ENCODE results near the gene DNAJC5G. TPM values are rescaled to one million over a fixed set of nuclear protein-coding genes. Genes with fewer than 3 reads are reported as not detected.

The DNAJC5G gene
- total RNA-seq, 1 experiment from 2014 or later = 0.37 TPM

DNA sequence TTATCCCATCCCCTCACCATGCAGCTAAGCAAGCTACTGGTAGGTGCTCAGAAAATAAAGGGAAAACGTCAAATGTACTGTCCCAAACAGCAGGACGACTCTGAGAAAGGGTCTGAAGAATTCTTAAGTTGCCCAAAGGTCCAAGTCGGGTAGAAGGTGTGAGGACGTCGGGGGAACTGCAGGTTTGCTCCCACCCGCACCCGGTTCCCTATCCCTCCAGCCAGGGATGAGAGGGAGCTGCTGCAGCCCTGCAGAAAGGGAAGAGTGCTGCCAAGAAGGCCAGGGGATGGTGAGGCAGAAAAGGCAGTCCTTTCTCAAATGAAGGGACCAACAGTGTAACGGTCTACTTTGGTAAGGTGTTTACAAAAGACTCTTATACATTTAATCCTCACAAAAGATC lies 39.9 kb downstream of the DNAJC5G start:
- no peaks in the 10 kb centered on the region for H3K79me2 ChIP-seq (ENCODE audit: insufficient read depth, low read length)
- H3K23ac ChIP-seq (ENCODE audit: insufficient read length, low read depth, low read length) = no peak overlapping the region
- no peak overlapping the region for H3T11ph ChIP-seq (ENCODE audit: low read length)
- no peak overlapping the region for H3K4ac ChIP-seq (ENCODE audit: low read depth, low read length)
- H3K27me3 Mint-ChIP-seq (ENCODE audit: low read depth) = no peaks in the 10 kb centered on the region; the same call in none of the 2 replicates
- H3K14ac ChIP-seq (ENCODE audit: insufficient read depth, low read length) = no peak overlapping the region
- H3K27me3 ChIP-seq (ENCODE audit: insufficient read depth, low read length) = no peaks in the 10 kb centered on the region
- WGBS (ENCODE audit: extremely low coverage, insufficient read length, low lambda C conversion rate) = no CpG with 5 or more reads among the region's 8 CpGs
- H2BK120ac ChIP-seq (ENCODE audit: low read depth, low read length, poor library complexity, severe bottlenecking) = no peak overlapping the region
- H3K27ac ChIP-seq (ENCODE audit: insufficient read length, low read depth, low read length) = no peak overlapping the region
- H3K23me2 ChIP-seq (ENCODE audit: insufficient read length, low read depth, low read length, poor library complexity, severe bottlenecking) = no peaks in the 10 kb centered on the region
- no peaks in the 10 kb centered on the region for H4K20me1 ChIP-seq (ENCODE audit: control insufficient read depth, insufficient read depth, insufficient read length)
- H3K36me3 Mint-ChIP-seq (ENCODE audit: insufficient read depth in 1 of 3, low read depth in 3 of 3) = peaks cover 0 to 5% (median 5%) of the 10 kb centered on the region in 3 experiments; a peak in 4 of 7 replicates
- H2AK5ac ChIP-seq (ENCODE audit: insufficient read length, low read length) = no peak overlapping the region
- no peak overlapping the region for H4K91ac ChIP-seq (ENCODE audit: insufficient read length, low read depth, low read length)
- no peak overlapping the region for H2BK12ac ChIP-seq (ENCODE audit: insufficient read length, low read depth, low read length)
- DNase-seq = no peak
- H3K4me3 Mint-ChIP-seq = no peak overlapping the region
- H2BK20ac ChIP-seq (ENCODE audit: low read depth, low read length, poor library complexity, severe bottlenecking) = no peak overlapping the region
- no peak overlapping the region for H3K9ac ChIP-seq (ENCODE audit: extremely low read depth, insufficient read length, low read length)
- TF ChIP-seq, protein P1, sequence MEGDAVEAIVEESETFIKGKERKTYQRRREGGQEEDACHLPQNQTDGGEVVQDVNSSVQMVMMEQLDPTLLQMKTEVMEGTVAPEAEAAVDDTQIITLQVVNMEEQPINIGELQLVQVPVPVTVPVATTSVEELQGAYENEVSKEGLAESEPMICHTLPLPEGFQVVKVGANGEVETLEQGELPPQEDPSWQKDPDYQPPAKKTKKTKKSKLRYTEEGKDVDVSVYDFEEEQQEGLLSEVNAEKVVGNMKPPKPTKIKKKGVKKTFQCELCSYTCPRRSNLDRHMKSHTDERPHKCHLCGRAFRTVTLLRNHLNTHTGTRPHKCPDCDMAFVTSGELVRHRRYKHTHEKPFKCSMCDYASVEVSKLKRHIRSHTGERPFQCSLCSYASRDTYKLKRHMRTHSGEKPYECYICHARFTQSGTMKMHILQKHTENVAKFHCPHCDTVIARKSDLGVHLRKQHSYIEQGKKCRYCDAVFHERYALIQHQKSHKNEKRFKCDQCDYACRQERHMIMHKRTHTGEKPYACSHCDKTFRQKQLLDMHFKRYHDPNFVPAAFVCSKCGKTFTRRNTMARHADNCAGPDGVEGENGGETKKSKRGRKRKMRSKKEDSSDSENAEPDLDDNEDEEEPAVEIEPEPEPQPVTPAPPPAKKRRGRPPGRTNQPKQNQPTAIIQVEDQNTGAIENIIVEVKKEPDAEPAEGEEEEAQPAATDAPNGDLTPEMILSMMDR (conservative IDR thresholded peaks at IDR 0.05) = no peak
- H3K9me3 ChIP-seq (ENCODE audit: control insufficient read depth, low read depth, low read length) = no peaks in the 10 kb centered on the region
- H3K4me2 ChIP-seq (ENCODE audit: insufficient read depth, insufficient read length, low read length) = no peak overlapping the region
- H2BK15ac ChIP-seq (ENCODE audit: low read depth, low read length) = no peak overlapping the region
- no peak overlapping the region for H3K18ac ChIP-seq (ENCODE audit: insufficient read length, low read depth, low read length)
- no peaks in the 10 kb centered on the region for H3K79me1 ChIP-seq (ENCODE audit: insufficient read depth, low read depth, low read length, poor library complexity, severe bottlenecking)
- peaks cover 6% of the 10 kb centered on the region; the same call in 1 of the 2 replicates for H3K4me1 ChIP-seq (ENCODE audit: insufficient read depth, low read length)
- no peak overlapping the region for H2BK5ac ChIP-seq (ENCODE audit: insufficient read length, low read length)
- no peak overlapping the region for H2AFZ ChIP-seq (ENCODE audit: low read length)
- H3K27ac Mint-ChIP-seq = no peak overlapping the region; a peak in 1 of 7 replicates
- no peak overlapping the region for H4K8ac ChIP-seq (replicated peaks; ENCODE audit: insufficient read length, low read depth, low read length)
- no peak overlapping the region for H4K5ac ChIP-seq (ENCODE audit: insufficient read length, low read depth, low read length)
- no peak overlapping the region for H3K56ac ChIP-seq (ENCODE audit: insufficient read length, low read depth, low read length)
- peaks cover 8 to 9% of the 10 kb centered on the region in 2 experiments; a peak in 3 of 4 replicates for H3K4me1 Mint-ChIP-seq
- H3K9me3 Mint-ChIP-seq = no peaks in the 10 kb centered on the region
